HUES48 (cell line): ENCODE measurements around the gene CLMP.

Experiments
- H3K27ac ChIP-seq: one replicate; pipeline ENCODE4 v1.7.0; 2013; ENCODE audit warnings: low read depth, low read length, inconsistent platforms
- H3K27me3 ChIP-seq: 2 replicates; pipeline ENCODE4 v1.6.1; 2013; ENCODE audit warnings: mild to moderate bottlenecking, low read length; ENCODE audit not compliant: control insufficient read depth, insufficient read depth
- H3K36me3 ChIP-seq: 2 replicates; pipeline ENCODE4 v1.6.1; 2013; ENCODE audit warnings: low read length; ENCODE audit not compliant: control insufficient read depth, insufficient read depth
- H3K4me1 ChIP-seq: 2 replicates; pipeline ENCODE4 v1.6.1; 2013; ENCODE audit warnings: mild to moderate bottlenecking, low read length; ENCODE audit not compliant: control insufficient read depth, insufficient read depth
- H3K4me3 ChIP-seq: 2 replicates; pipeline ENCODE4 v1.5.1; 2013; ENCODE audit warnings: mild to moderate bottlenecking, low read depth, low read length
- H3K9ac ChIP-seq: 2 replicates; pipeline ENCODE4 v1.6.1; 2013; ENCODE audit warnings: mild to moderate bottlenecking, low read depth, low read length, moderate library complexity
- H3K9me3 ChIP-seq: 2 replicates; pipeline ENCODE4 v1.6.1; 2013; ENCODE audit warnings: low read length; ENCODE audit not compliant: control insufficient read depth, insufficient read depth

CLMP gene

DNA sequence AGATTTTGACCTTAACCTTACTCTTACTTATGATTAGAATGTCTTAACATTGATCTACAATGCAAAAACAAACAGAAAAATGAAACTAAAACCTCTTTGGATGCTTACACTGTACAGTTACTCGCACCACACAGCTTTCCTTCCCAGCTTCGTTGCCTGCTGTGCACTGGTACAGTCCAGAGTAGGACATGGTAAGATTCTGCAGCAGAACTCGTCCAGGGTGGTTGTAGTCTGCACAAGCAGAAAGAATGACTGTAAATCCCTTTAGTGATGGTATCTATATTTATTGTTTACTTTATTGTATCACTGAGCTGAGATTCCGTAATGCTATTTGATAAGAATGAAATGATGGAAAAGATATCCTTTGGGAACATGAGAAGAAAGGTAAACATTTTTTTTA, 112.1 kb downstream of the CLMP start:
- Histone ChIP-seq H3K4me3 (no peak overlapping the region), H3K27ac (no peak overlapping the region), H3K27me3 (no peaks in the 10 kb centered on the region), H3K4me1 (no peaks in the 10 kb centered on the region), H3K36me3 (peaks cover 19% of the 10 kb centered on the region), H3K9ac (no peak overlapping the region), H3K9me3 (no peaks in the 10 kb centered on the region)

GRCh38 chr11:123080015-123080414, 115.0 kb downstream of the CLMP start:
- no peak overlapping the region for H3K27ac ChIP-seq
- no peak overlapping the region for H3K9ac ChIP-seq
- H3K9me3 ChIP-seq: no peaks in the 10 kb centered on the region
- H3K27me3 ChIP-seq: no peaks in the 10 kb centered on the region
- H3K36me3 ChIP-seq: peaks cover 19% of the 10 kb centered on the region
- H3K4me1 ChIP-seq: no peaks in the 10 kb centered on the region
- no peak overlapping the region for H3K4me3 ChIP-seq

- no peak overlapping the region for H3K4me3 ChIP-seq
- H3K9ac ChIP-seq: no peak overlapping the region
- no peaks in the 10 kb centered on the region for H3K27me3 ChIP-seq
- peaks cover 6% of the 10 kb centered on the region; the same call in 1 of the 2 replicates for H3K4me1 ChIP-seq
- H3K9me3 ChIP-seq: no peaks in the 10 kb centered on the region
- peaks cover 16% of the 10 kb centered on the region for H3K36me3 ChIP-seq
- H3K27ac ChIP-seq: no peak overlapping the region
Measured at GRCh38 chr11:123076484-123076883, 118.6 kb downstream of the CLMP start.

- Histone ChIP-seq H3K9ac (no peak overlapping the region), H3K36me3 (peaks cover 14% of the 10 kb centered on the region), H3K9me3 (no peaks in the 10 kb centered on the region), H3K4me3 (no peak overlapping the region), H3K4me1 (peaks cover 28% of the 10 kb centered on the region), H3K27me3 (no peaks in the 10 kb centered on the region), H3K27ac (no peak overlapping the region)
Measured at GRCh38 chr11:123073343-123074057, 121.5 kb downstream of the CLMP start.

DNA sequence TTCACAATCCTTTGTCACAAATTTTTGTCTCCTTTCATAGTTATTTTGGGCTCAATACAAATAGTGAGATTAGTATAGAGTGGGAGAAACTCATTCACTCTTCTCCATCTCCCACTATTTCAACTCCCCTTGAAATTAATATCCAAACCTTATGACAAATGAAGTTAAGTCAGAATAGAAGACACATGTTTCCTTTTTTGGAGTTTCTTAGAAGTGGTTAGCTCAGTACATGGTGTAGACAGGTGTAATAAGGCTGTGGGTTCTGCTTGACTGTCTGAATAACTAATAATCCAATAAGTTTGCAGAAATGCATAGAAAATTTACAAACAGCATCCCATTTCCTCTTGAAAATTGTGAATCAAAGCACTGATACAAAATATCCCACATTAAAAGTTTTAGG, 122.3 kb downstream of the CLMP start:
- H3K27me3 ChIP-seq: no peaks in the 10 kb centered on the region
- no peaks in the 10 kb centered on the region for H3K9me3 ChIP-seq
- H3K4me3 ChIP-seq: no peak overlapping the region
- H3K27ac ChIP-seq: no peak overlapping the region
- H3K4me1 ChIP-seq: peaks cover 28% of the 10 kb centered on the region
- peaks cover 14% of the 10 kb centered on the region for H3K36me3 ChIP-seq
- no peak overlapping the region for H3K9ac ChIP-seq

DNA sequence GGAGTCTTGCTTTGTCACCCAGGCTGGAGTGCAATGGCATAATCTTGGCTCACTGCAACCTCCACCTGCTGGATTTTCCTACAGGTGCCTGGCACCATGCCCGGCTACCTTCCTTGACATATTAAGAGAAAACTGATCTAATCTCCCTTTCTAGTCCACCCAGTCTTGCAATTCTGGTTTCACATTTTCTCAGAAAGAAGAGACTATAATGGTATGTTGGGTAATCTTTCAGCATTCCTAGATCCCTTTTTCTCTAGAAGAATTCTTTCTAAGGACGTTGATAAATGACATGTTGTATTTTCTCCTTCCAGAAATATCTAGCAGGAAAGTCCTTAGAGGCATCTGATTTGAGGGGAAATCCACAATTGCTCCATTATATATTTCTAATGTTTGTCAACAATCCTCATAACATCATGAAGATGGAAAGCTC, 122.7 kb downstream of the CLMP start:
- peaks cover 28% of the 10 kb centered on the region for H3K4me1 ChIP-seq
- H3K27ac ChIP-seq: no peak overlapping the region
- H3K27me3 ChIP-seq: no peaks in the 10 kb centered on the region
- H3K36me3 ChIP-seq: peaks cover 14% of the 10 kb centered on the region
- no peaks in the 10 kb centered on the region for H3K9me3 ChIP-seq
- no peak overlapping the region for H3K4me3 ChIP-seq
- no peak overlapping the region for H3K9ac ChIP-seq

- peak overlapping the region; percentile 11 for H3K27ac ChIP-seq
Measured at GRCh38 chr11:123069908-123070821, 124.9 kb downstream of the CLMP start.

DNA sequence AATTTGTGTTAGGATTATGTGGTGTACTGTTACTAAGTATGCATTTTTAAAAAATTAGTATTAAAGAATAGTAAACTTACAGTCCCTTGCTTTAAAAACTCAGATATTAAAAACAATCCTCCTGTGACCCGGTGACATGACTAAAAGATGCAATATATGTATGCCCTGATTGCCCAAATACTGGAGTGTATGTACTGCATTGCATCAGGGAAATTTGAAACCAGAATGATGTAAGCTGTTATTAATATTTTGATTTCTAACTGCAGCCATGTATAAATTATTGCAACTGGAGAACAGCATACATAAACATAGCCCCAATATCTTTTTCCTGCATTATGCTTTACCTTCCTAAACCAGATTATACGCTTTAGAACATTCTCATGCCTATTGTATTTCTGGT, 129.4 kb downstream of the CLMP start:
- H3K9me3 ChIP-seq: no peaks in the 10 kb centered on the region
- H3K4me3 ChIP-seq: no peak overlapping the region
- H3K27ac ChIP-seq: no peak overlapping the region
- peaks cover 10% of the 10 kb centered on the region for H3K36me3 ChIP-seq
- peaks cover 24% of the 10 kb centered on the region for H3K4me1 ChIP-seq
- H3K27me3 ChIP-seq: no peaks in the 10 kb centered on the region
- H3K9ac ChIP-seq: no peak overlapping the region

More at GRCh38 chr11:123069908-123070821, 124.9 kb downstream of the CLMP start:
- Histone ChIP-seq H3K9ac (no peak overlapping the region), H3K4me3 (no peak overlapping the region), H3K27me3 (no peaks in the 10 kb centered on the region), H3K4me1 (peaks cover 28% of the 10 kb centered on the region), H3K36me3 (peaks cover 14% of the 10 kb centered on the region), H3K9me3 (no peaks in the 10 kb centered on the region)

GRCh38 chr11:123063826-123064657, 131.0 kb downstream of the CLMP start:
- Histone ChIP-seq H3K9me3 (no peaks in the 10 kb centered on the region), H3K4me3 (peak overlapping the region; percentile 95), H3K4me1 (peaks cover 10% of the 10 kb centered on the region)

GRCh38 chr11:123062892-123063825, 131.9 kb downstream of the CLMP start:
- peak overlapping the region; percentile 99 for H3K9ac ChIP-seq
- H3K27me3 ChIP-seq: no peaks in the 10 kb centered on the region
- H3K27ac ChIP-seq: peak overlapping the region; percentile 100
- peaks cover 10% of the 10 kb centered on the region for H3K4me1 ChIP-seq
- H3K36me3 ChIP-seq: peaks cover 35% of the 10 kb centered on the region
- H3K9me3 ChIP-seq: no peaks in the 10 kb centered on the region
- peak overlapping the region; percentile 95 for H3K4me3 ChIP-seq

More at GRCh38 chr11:123063826-123064657, 131.0 kb downstream of the CLMP start:
- peak overlapping the region; percentile 100 for H3K27ac ChIP-seq
- no peaks in the 10 kb centered on the region for H3K27me3 ChIP-seq
- H3K9ac ChIP-seq: peak overlapping the region; percentile 99
- peaks cover 26% of the 10 kb centered on the region for H3K36me3 ChIP-seq
